A549 (cell line): ENCODE measurements around the gene ANGPT4. TPM values are rescaled to one million over a fixed set of nuclear protein-coding genes. Genes with fewer than 3 reads are reported as not detected.
A peak's percentile ranks its signal among the peaks of the same experiment; 100 is the strongest.

Experiments used
- ATAC-seq, 2 experiments: fragments of 200-7000 bp in 1 of 2; fragments of >200 bp in 1 of 2; cut with Nextera tagmentation in 1 of 2; cut with Tn5 transposase in 1 of 2; 3 replicates each; pipeline versions ENCODE4 v1.8.0 to v1.9.1; 2018 to 2020; ENCODE audit warnings: mild to moderate bottlenecking in 1 of 2, moderate library complexity in 1 of 2
- CTCF ChIA-PET: fragments of 300-600 bp; sonication (Branson Sonifier 250); formaldehyde crosslinking; extraction: SDS; loops from one replicate; lab custom pipeline; 2021; ENCODE audit warnings: antibody characterized with exemption, inconsistent platforms; lab: Yijun Ruan, JAX
- POLR2A ChIA-PET: fragments of 350-600 bp; formaldehyde crosslinking; extraction: SDS; loops from one replicate; lab custom pipeline; 2021; ENCODE audit warnings: antibody characterized with exemption, inconsistent platforms; lab: Yijun Ruan, JAX
- DNase-seq, 2 experiments: peaks; one replicate each; pipeline versions ENCODE4 v3.0.0 to v3.0.0-alpha.2; 2011 to 2016; ENCODE audit warnings: low read depth in 1 of 2, low spot score in 1 of 2
- FAIRE-seq: peaks from 2 replicates; lab custom pipeline; 2011; peaks lifted over from hg19 to GRCh38; lab: Jason Lieb, UNC
- H3K27ac ChIP-seq, 2 experiments: fragments of >200 bp; sonication (Bioruptor Twin); formaldehyde crosslinking; 3 replicates each; pipeline ENCODE4 v1.5.1; 2016 to 2017
- H3K4me1 ChIP-seq: fragments of >200 bp; sonication (Bioruptor Twin); formaldehyde crosslinking; 3 replicates; pipeline ENCODE4 v1.6.1; 2016
- H3K4me2 ChIP-seq: fragments of >200 bp; sonication (Bioruptor Twin); formaldehyde crosslinking; 3 replicates; pipeline ENCODE4 v1.6.1; 2016
- H3K4me3 ChIP-seq: fragments of >200 bp; sonication (Bioruptor Twin); formaldehyde crosslinking; 3 replicates; pipeline ENCODE4 v1.5.1; 2016
- H3K9me3 ChIP-seq: fragments of >200 bp; sonication (Bioruptor Twin); formaldehyde crosslinking; 3 replicates; pipeline ENCODE4 v1.6.1; 2016
- CEBPB ChIP-seq, 2 experiments: fragments of >200 bp in 1 of 2; sonication (Bioruptor Twin) in 1 of 2; formaldehyde crosslinking in 1 of 2; IDR thresholded peaks; 2 replicates each; pipeline ENCODE4 v1.6.1; 2012 to 2016
- CHD2 ChIP-seq: fragments of 150-350 bp; IDR thresholded peaks from 2 replicates; pipeline ENCODE4 v1.6.1; 2014; ENCODE audit warnings: low read length; ENCODE audit not compliant: partially characterized antibody
- CHD4 ChIP-seq: fragments of 200-600 bp; sonication (generic); IDR thresholded peaks from 2 replicates; pipeline ENCODE4 v1.6.1; 2016; ENCODE audit warnings: antibody characterized with exemption, mild to moderate bottlenecking, borderline replicate concordance
- E2F6 ChIP-seq: IDR thresholded peaks from 2 replicates; pipeline ENCODE4 v1.6.1; 2012; ENCODE audit warnings: low read depth, borderline replicate concordance
- EHF ChIP-seq: fragments of 250-450 bp; sonication (Bioruptor Pico); IDR thresholded peaks from 2 replicates; pipeline ENCODE4 v1.5.0; 2020; ENCODE audit warnings: mild to moderate bottlenecking
- ELK1 ChIP-seq: fragments of 150-350 bp; IDR thresholded peaks from 2 replicates; pipeline ENCODE4 v1.6.1; 2014; ENCODE audit warnings: low read depth, mild to moderate bottlenecking, low read length
- EP300 ChIP-seq, 2 experiments: fragments of >200 bp; sonication (Bioruptor Twin); formaldehyde crosslinking; IDR thresholded peaks; 2 replicates in 1 of 2; 3 replicates in 1 of 2; pipeline ENCODE4 v1.6.1; 2016 to 2017
- ESRRA ChIP-seq: fragments of 150-350 bp; IDR thresholded peaks from 2 replicates; pipeline ENCODE4 v1.6.1; 2014; ENCODE audit warnings: mild to moderate bottlenecking, low read length, borderline replicate concordance
- FOSL2 ChIP-seq, 2 experiments: fragments of 450-650 bp in 1 of 2; fragments of >200 bp in 1 of 2; sonication (Bioruptor Twin) in 1 of 2; formaldehyde crosslinking; IDR thresholded peaks; 2 replicates each; pipeline versions ENCODE4 v1.5.0 to v1.6.1; 2016 to 2020; ENCODE audit warnings: mild to moderate bottlenecking in 1 of 2, moderate library complexity in 1 of 2
- GATA3 ChIP-seq: IDR thresholded peaks from 2 replicates; pipeline ENCODE4 v1.6.1; 2012; ENCODE audit warnings: borderline replicate concordance
- HDAC2 ChIP-seq: fragments of 200-600 bp; sonication (generic); IDR thresholded peaks from 2 replicates; pipeline ENCODE4 v1.6.1; 2016
- HES2 ChIP-seq: fragments of >200 bp; sonication (Bioruptor Twin); formaldehyde crosslinking; IDR thresholded peaks from 2 replicates; pipeline ENCODE4 v1.6.1; 2016
- HEYL ChIP-seq: fragments of 250-450 bp; sonication (Bioruptor Pico); IDR thresholded peaks from 2 replicates; pipeline ENCODE4 v1.8.0; 2021; ENCODE audit warnings: mild to moderate bottlenecking, moderate library complexity
- HOXB5 ChIP-seq: fragments of 250-450 bp; sonication (Bioruptor Pico); IDR thresholded peaks from 2 replicates; pipeline ENCODE4 v1.5.0; 2020; ENCODE audit warnings: mild to moderate bottlenecking, moderate library complexity
- JUN ChIP-seq, 2 experiments: fragments of >200 bp; sonication (Bioruptor Twin); formaldehyde crosslinking; IDR thresholded peaks; 2 replicates in 1 of 2; 3 replicates in 1 of 2; pipeline ENCODE4 v1.6.1; 2016 to 2017
- KDM1A ChIP-seq: fragments of 200-600 bp; sonication (generic); IDR thresholded peaks from 2 replicates; pipeline ENCODE4 v1.6.1; 2016; ENCODE audit warnings: low read depth, mild to moderate bottlenecking
- KDM5A ChIP-seq: fragments of 200-600 bp; sonication (generic); IDR thresholded peaks from 2 replicates; pipeline ENCODE4 v1.6.1; 2016; ENCODE audit warnings: antibody characterized with exemption, mild to moderate bottlenecking
- MAFK ChIP-seq: fragments of 450-650 bp; IDR thresholded peaks from 2 replicates; pipeline ENCODE4 v1.6.1; 2014; ENCODE audit not compliant: partially characterized antibody
- MYC ChIP-seq: IDR thresholded peaks from 2 replicates; pipeline ENCODE4 v1.6.1; 2012; ENCODE audit warnings: mild to moderate bottlenecking, inconsistent platforms, low read length, improper control_type of control experiment, borderline replicate concordance
- RAD21 ChIP-seq, 2 experiments: fragments of >200 bp in 1 of 2; sonication (Bioruptor Twin) in 1 of 2; formaldehyde crosslinking in 1 of 2; IDR thresholded peaks in 1 of 2; conservative IDR thresholded peaks in 1 of 2; 2 replicates in 1 of 2; 3 replicates in 1 of 2; pipeline ENCODE4 v1.6.1; 2012 to 2018; ENCODE audit warnings: inconsistent platforms in 1 of 2
- RNF2 ChIP-seq: fragments of 200-600 bp; sonication (generic); IDR thresholded peaks from 2 replicates; pipeline ENCODE4 v1.6.1; 2016; ENCODE audit warnings: low read depth, mild to moderate bottlenecking, antibody characterized with exemption, moderate library complexity, borderline replicate concordance
- SMC3 ChIP-seq: fragments of >200 bp; sonication (Bioruptor Twin); formaldehyde crosslinking; IDR thresholded peaks from 3 replicates; pipeline ENCODE4 v1.6.1; 2018; ENCODE audit warnings: inconsistent platforms
- SREBF2 ChIP-seq: fragments of 450-650 bp; IDR thresholded peaks from 2 replicates; pipeline ENCODE4 v1.6.1; 2014; ENCODE audit warnings: mild to moderate bottlenecking, moderate library complexity
- TP53 ChIP-seq: fragments of 250-450 bp; sonication (Bioruptor Pico); IDR thresholded peaks from 2 replicates; pipeline ENCODE4 v1.5.0; 2021; ENCODE audit warnings: mild to moderate bottlenecking, moderate library complexity
- USF2 ChIP-seq: fragments of 450-650 bp; IDR thresholded peaks from 2 replicates; pipeline ENCODE4 v1.6.1; 2014; ENCODE audit warnings: antibody characterized with exemption
- ZC3H11A ChIP-seq: fragments of 450-650 bp; IDR thresholded peaks from 2 replicates; pipeline ENCODE4 v1.6.1; 2014; ENCODE audit warnings: antibody characterized with exemption, mild to moderate bottlenecking
- ZFP36 ChIP-seq: fragments of 450-650 bp; IDR thresholded peaks from 2 replicates; pipeline ENCODE4 v1.6.1; 2014; ENCODE audit warnings: borderline replicate concordance; ENCODE audit not compliant: partially characterized antibody
- ZNF302 ChIP-seq: fragments of 250-450 bp; sonication (Bioruptor Pico); IDR thresholded peaks from 2 replicates; pipeline ENCODE4 v1.9.0; 2021; ENCODE audit warnings: inconsistent platforms, mild to moderate bottlenecking, moderate library complexity
- WGBS: methylation state at CpG from one replicate; pipeline ENCODE4 v1.1.6; 2017; ENCODE audit errors: missing lambda C conversion rate; 5-methylcytosine and 5-hydroxymethylcytosine counted together
- polyA plus RNA-seq, 4 experiments: library from polyadenylated mRNA; depleted of rRNA in 3 of 4; stranded (reverse); fragments of >200 nt; fragmentation: RNase III in 1 of 4; extraction: RNeasy Plus Mini Kit Qiagen cat#74134 plus additional on column Dnase treatment in 1 of 4; gene quantifications; 2 replicates in 3 of 4; 3 replicates in 1 of 4; pipeline ENCODE4 v1.2.3, GENCODE V29; 2011 to 2017

The ANGPT4 gene
- polyA plus RNA-seq, 2 of the 4 experiments (the other 2 are of a cell fraction) = 0.04 TPM; not detected in 1

GRCh38 chr20:840858-841567 is 75.1 kb downstream of the ANGPT4 start:
- Histone ChIP-seq H3K9me3 (no peaks in the 10 kb centered on the region), H3K27ac (peak overlapping the region; percentile 74 to 88), H3K4me2 (peak overlapping the region; percentile 89), H3K4me3 (peak overlapping the region; percentile 53), H3K4me1 (peaks cover 5% of the 10 kb centered on the region; the same call in 1 of the 3 replicates)
- ATAC-seq (peak; percentile 17 to 31; a peak in 1 of 6 replicates), FAIRE-seq (no peak), DNase-seq (peak in 1 of 2 experiments; percentile 43)
- TF ChIP-seq E2F6 (no peak), KDM5A (no peak), SREBF2 (no peak), CHD2 (no peak), CHD4 (0 out of 2 replicates have a peak, but pooled peaks have one; percentile 60), EHF (CRISPR knock-in tag) (no peak), ELK1 (no peak), HES2 (no peak), TP53 (CRISPR knock-in tag) (no peak), MAFK (no peak), CEBPB (IDR thresholded peaks at IDR 0.05) (peak; percentile 86 to 92), FOSL2 (IDR thresholded peaks at IDR 0.05) (no peak), FOSL2 (CRISPR knock-in tag; IDR thresholded peaks at IDR 0.05) (no peak), MYC (no peak), RNF2 (no peak), ZFP36 (no peak), ESRRA (no peak), HOXB5 (CRISPR knock-in tag) (no peak), SMC3 (no peak), JUN (IDR thresholded peaks at IDR 0.05) (no peak), KDM1A (0 out of 2 replicates have a peak, but pooled peaks have one; percentile 43), RAD21 (conservative IDR thresholded peaks at IDR 0.05 in 1 of 2, IDR thresholded peaks at IDR 0.05 in 1 of 2) (no peak), USF2 (no peak), ZC3H11A (no peak), GATA3 (no peak), EP300 (IDR thresholded peaks at IDR 0.05) (no peak)
- WGBS = 52% methylated on average over 30 of the region's 59 CpGs
- ChIA-PET CTCF (interaction anchor here (0.9 to 4.2 kb wide), 9 partner anchors 8 to 116 kb away, joined by 4 to 28 read pairs (median 5); partner anchors contain the start of gene FAM110A), POLR2A (no interaction called here)

GRCh38 chr20:840503-840857 is 75.7 kb downstream of the ANGPT4 start:
- ChIA-PET CTCF (interaction anchor here (1.4 to 4.2 kb wide), 6 partner anchors 10 to 116 kb away, joined by 4 to 28 read pairs (median 7); no protein-coding TSS in a partner anchor), POLR2A (no interaction called here)
- ATAC-seq (no peak), DNase-seq (no peak)
- Histone ChIP-seq H3K9me3 (no peaks in the 10 kb centered on the region), H3K4me2 (peak overlapping the region; percentile 89), H3K4me3 (no peak overlapping the region; the same call in 2 of the 3 replicates), H3K4me1 (peaks cover 5% of the 10 kb centered on the region; the same call in 1 of the 3 replicates), H3K27ac (peak overlapping the region in 1 of 2 experiments; percentile 88; a peak in 3 of 6 replicates)
- 91% methylated on average over 7 of the region's 7 CpGs for WGBS
- TF ChIP-seq USF2 = no peak
- TF ChIP-seq HDAC2 = peak; percentile 38; the same call in 1 of the 2 replicates
- no peak for TF ChIP-seq ZNF302 (CRISPR knock-in tag)
- TF ChIP-seq HEYL (CRISPR knock-in tag) = no peak
- TF ChIP-seq, all 56 proteins: peak for 1
- no peak for FAIRE-seq
